Upper lobe of right lung (tissue), 1 donor: ENCODE measurements around the gene BNC2. TPM values are rescaled to one million over a fixed set of nuclear protein-coding genes. Genes with fewer than 3 reads are reported as not detected.
A peak's percentile ranks its signal among the peaks of the same experiment; 100 is the strongest.

ENCODE experiments used
- ATAC-seq: fragments of 200-7000 bp; cut with Tn5 transposase; one replicate; pipeline ENCODE4 v1.9.1; 2020; ENCODE audit warnings: mild to moderate bottlenecking, moderate library complexity
- DNase-seq: peaks from one replicate; pipeline ENCODE4 v3.0.0-alpha.2; 2020
- H3K27ac ChIP-seq: fragments of 200-600 bp; one replicate; pipeline ENCODE4 v1.8.0; 2022
- H3K27me3 ChIP-seq: fragments of 200-600 bp; one replicate; pipeline ENCODE4 v1.8.0; 2022; ENCODE audit warnings: mild to moderate bottlenecking
- H3K36me3 ChIP-seq: fragments of 200-600 bp; one replicate; pipeline ENCODE4 v1.8.0; 2022
- H3K4me1 ChIP-seq: fragments of 200-600 bp; one replicate; pipeline ENCODE4 v1.8.0; 2022
- H3K4me3 ChIP-seq: fragments of 200-600 bp; one replicate; pipeline ENCODE4 v1.8.0; 2022; ENCODE audit warnings: mild to moderate bottlenecking
- H3K9me3 ChIP-seq: fragments of 200-600 bp; one replicate; pipeline ENCODE4 v1.8.0; 2022
- CTCF ChIP-seq: fragments of 200-600 bp; IDR thresholded peaks from one replicate; pipeline ENCODE4 v1.8.0; 2022; ENCODE audit warnings: antibody characterized with exemption
- intact Hi-C: fragments of 100-400 bp; cut with DNase I; formaldehyde crosslinking; loops from one replicate; pipeline ENCODE4 v1.11.0; 2022
- total RNA-seq: library from RNA; stranded (reverse); fragmentation: NEBNext Ultra II Directional; extraction: Animal tissue kit (Norgen Biotek cat#: 25700); gene quantifications from one replicate; pipeline ENCODE4 v1.2.1, GENCODE V29; 2021
- donor health status: DM: no; HTN: yes; CAD: no; lungs with severe emphysema.

BNC2 gene
- total RNA-seq, 1 donor from 2014 or later, result 18.1 TPM

- TF ChIP-seq CTCF, result no peak
- Histone ChIP-seq H3K36me3 (no peaks in the 10 kb centered on the region), H3K9me3 (no peaks in the 10 kb centered on the region), H3K4me3 (no peak overlapping the region), H3K27me3 (no peaks in the 10 kb centered on the region), H3K4me1 (no peaks in the 10 kb centered on the region), H3K27ac (no peak overlapping the region)
- intact Hi-C loops, result no loop called here
- DNase-seq, result no peak
- no peak for ATAC-seq
Observed at GRCh38 chr9:16406526-16407225, 463.8 kb downstream of the BNC2 start.

GRCh38 chr9:16405421-16405820 is 465.0 kb downstream of the BNC2 start:
- Histone ChIP-seq H3K27ac (no peak overlapping the region), H3K9me3 (no peaks in the 10 kb centered on the region), H3K4me1 (no peaks in the 10 kb centered on the region), H3K27me3 (no peaks in the 10 kb centered on the region), H3K36me3 (no peaks in the 10 kb centered on the region), H3K4me3 (no peak overlapping the region)
- intact Hi-C loops, result no loop called here
- no peak for DNase-seq
- no peak for TF ChIP-seq CTCF
- ATAC-seq, result no peak

GRCh38 chr9:16401701-16402100 is 468.8 kb downstream of the BNC2 start:
- intact Hi-C loops, result no loop called here
- peak; percentile 73 for ATAC-seq
- DNase-seq, result no peak

GRCh38 chr9:16398691-16399090 is 471.8 kb downstream of the BNC2 start:
- no peak for TF ChIP-seq CTCF
- ATAC-seq (no peak), DNase-seq (no peak)
- H3K9me3 ChIP-seq, result no peaks in the 10 kb centered on the region
- H3K27me3 ChIP-seq, result no peaks in the 10 kb centered on the region
- no peaks in the 10 kb centered on the region for H3K36me3 ChIP-seq
- no peak overlapping the region for H3K4me3 ChIP-seq
- intact Hi-C loops, result no loop called here
- H3K27ac ChIP-seq, result no peak overlapping the region
- H3K4me1 ChIP-seq, result no peaks in the 10 kb centered on the region

More at GRCh38 chr9:16401701-16402100, 468.8 kb downstream of the BNC2 start:
- Histone ChIP-seq H3K36me3 (no peaks in the 10 kb centered on the region), H3K27ac (no peak overlapping the region), H3K27me3 (no peaks in the 10 kb centered on the region), H3K4me3 (no peak overlapping the region), H3K4me1 (no peaks in the 10 kb centered on the region), H3K9me3 (no peaks in the 10 kb centered on the region)
- TF ChIP-seq CTCF, result no peak

DNA sequence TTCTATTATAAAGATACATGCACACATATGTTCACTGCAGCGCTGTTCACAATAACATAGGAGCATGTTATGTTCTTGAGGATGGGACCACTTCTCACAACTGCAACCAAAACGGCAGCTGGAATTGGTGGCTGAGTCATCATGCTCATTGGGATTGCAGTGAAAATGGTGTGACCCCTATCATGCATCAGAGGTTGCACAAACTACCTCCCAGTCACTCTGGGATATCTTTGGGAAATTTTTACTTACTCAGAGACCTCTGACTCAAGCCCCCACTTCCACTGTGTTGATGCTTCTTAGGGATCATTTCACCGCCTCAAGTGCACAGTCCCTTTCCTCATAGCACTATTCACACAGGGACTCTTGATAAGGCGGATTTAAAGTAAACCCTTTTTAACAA is 474.1 kb downstream of the BNC2 start:
- intact Hi-C loops, result no loop called here
- Histone ChIP-seq H3K4me1 (no peaks in the 10 kb centered on the region), H3K36me3 (no peaks in the 10 kb centered on the region), H3K27ac (no peak overlapping the region), H3K9me3 (no peaks in the 10 kb centered on the region), H3K4me3 (no peak overlapping the region), H3K27me3 (no peaks in the 10 kb centered on the region)
- ATAC-seq (no peak), DNase-seq (no peak)
- no peak for TF ChIP-seq CTCF

DNA sequence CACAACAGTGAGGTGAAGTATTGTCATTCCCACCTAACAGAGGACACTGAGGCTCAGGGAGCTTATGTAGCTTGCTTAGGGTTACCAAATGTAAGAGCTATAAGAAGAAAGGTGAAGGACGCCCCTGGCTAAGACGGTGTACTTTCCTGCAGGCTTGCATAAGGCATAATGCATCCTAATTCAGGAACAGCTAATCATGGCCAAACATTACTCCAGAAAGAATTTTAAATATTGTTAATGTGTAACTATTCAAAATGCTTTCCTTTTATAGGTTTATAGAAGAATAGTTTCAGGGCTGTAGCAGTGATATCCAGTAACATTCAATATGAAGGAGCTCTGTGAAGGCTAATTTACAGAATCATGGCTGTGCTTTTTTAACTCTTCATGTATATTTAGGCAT is 479.1 kb downstream of the BNC2 start:
- no peak for ATAC-seq
- intact Hi-C loops, result no loop called here
- H3K27me3 ChIP-seq, result no peaks in the 10 kb centered on the region
- H3K9me3 ChIP-seq, result no peaks in the 10 kb centered on the region
- no peaks in the 10 kb centered on the region for H3K4me1 ChIP-seq
- H3K4me3 ChIP-seq, result no peak overlapping the region
- DNase-seq, result no peak
- H3K36me3 ChIP-seq, result no peaks in the 10 kb centered on the region
- TF ChIP-seq CTCF, result no peak
- H3K27ac ChIP-seq, result no peak overlapping the region
